ENCODE measurements around the gene NOX5.

The NOX5 gene

GRCh38 chr15:68997930-68998777 lies 16.3 kb upstream of the NOX5 start:
- Mint-ChIP-seq H3K36me3 (no peaks in the 10 kb centered on the region), H3K4me3 (no peak overlapping the region), H3K27ac (no peak overlapping the region), H3K4me1 (peaks cover 2% of the 10 kb centered on the region), H3K9me3 (peaks cover 1% of the 10 kb centered on the region), H3K27me3 (peaks cover 9% of the 10 kb centered on the region)
- DNase-seq (ENCODE audit: low spot score in 2 of 2) (no peak), ATAC-seq (ENCODE audit: low read depth) (no peak)

GRCh38 chr15:68999091-68999490 lies 15.4 kb upstream of the NOX5 start:
- Mint-ChIP-seq H3K9me3 (peaks cover 1% of the 10 kb centered on the region), H3K4me3 (no peak overlapping the region), H3K4me1 (peaks cover 2% of the 10 kb centered on the region), H3K36me3 (no peaks in the 10 kb centered on the region), H3K27ac (no peak overlapping the region), H3K27me3 (peaks cover 9% of the 10 kb centered on the region)
- ATAC-seq (ENCODE audit: low read depth) (no peak), DNase-seq (ENCODE audit: low spot score in 2 of 2) (no peak)

GRCh38 chr15:69000091-69000490 lies 14.4 kb upstream of the NOX5 start:
- no peak overlapping the region for H3K27ac Mint-ChIP-seq
- no peaks in the 10 kb centered on the region for H3K36me3 Mint-ChIP-seq
- peaks cover 2% of the 10 kb centered on the region for H3K9me3 Mint-ChIP-seq
- peaks cover 9% of the 10 kb centered on the region for H3K27me3 Mint-ChIP-seq
- no peak for DNase-seq (ENCODE audit: low spot score in 2 of 2)
- H3K4me3 Mint-ChIP-seq = no peak overlapping the region
- no peak for ATAC-seq (ENCODE audit: low read depth)
- H3K4me1 Mint-ChIP-seq = peaks cover 2% of the 10 kb centered on the region

- Mint-ChIP-seq H3K9me3 (peaks cover 6% of the 10 kb centered on the region), H3K27ac (no peak overlapping the region), H3K27me3 (peaks cover 9% of the 10 kb centered on the region), H3K4me3 (no peak overlapping the region), H3K4me1 (peaks cover 2% of the 10 kb centered on the region), H3K36me3 (no peaks in the 10 kb centered on the region)
- ATAC-seq (ENCODE audit: low read depth) (no peak), DNase-seq (ENCODE audit: low spot score in 2 of 2) (no peak)
Measured at GRCh38 chr15:69000725-69001503, 13.6 kb upstream of the NOX5 start.

GRCh38 chr15:69002783-69003182 lies 11.7 kb upstream of the NOX5 start:
- Mint-ChIP-seq H3K4me1 (peaks cover 2% of the 10 kb centered on the region), H3K27me3 (peaks cover 4% of the 10 kb centered on the region), H3K27ac (no peak overlapping the region), H3K4me3 (no peak overlapping the region), H3K9me3 (peaks cover 8% of the 10 kb centered on the region), H3K36me3 (no peaks in the 10 kb centered on the region)
- ATAC-seq (ENCODE audit: low read depth) = no peak
- no peak for DNase-seq (ENCODE audit: low spot score in 2 of 2)

- ATAC-seq (ENCODE audit: low read depth) = no peak
- peaks cover 9% of the 10 kb centered on the region for H3K9me3 Mint-ChIP-seq
- peaks cover 4% of the 10 kb centered on the region for H3K27me3 Mint-ChIP-seq
- no peak overlapping the region for H3K27ac Mint-ChIP-seq
- no peak overlapping the region for H3K4me3 Mint-ChIP-seq
- no peak for DNase-seq (ENCODE audit: low spot score in 2 of 2)
- no peaks in the 10 kb centered on the region for H3K4me1 Mint-ChIP-seq
- no peaks in the 10 kb centered on the region for H3K36me3 Mint-ChIP-seq
Measured at GRCh38 chr15:69004011-69004410, 10.5 kb upstream of the NOX5 start.

GRCh38 chr15:69008056-69008455 lies 6.4 kb upstream of the NOX5 start:
- Mint-ChIP-seq H3K9me3 (peaks cover 20% of the 10 kb centered on the region), H3K27ac (no peak overlapping the region), H3K36me3 (peaks cover 6% of the 10 kb centered on the region), H3K27me3 (peaks cover 6% of the 10 kb centered on the region), H3K4me1 (no peaks in the 10 kb centered on the region), H3K4me3 (no peak overlapping the region)
- ATAC-seq (ENCODE audit: low read depth) (no peak), DNase-seq (ENCODE audit: low spot score in 2 of 2) (no peak)

- Mint-ChIP-seq H3K4me1 (no peaks in the 10 kb centered on the region), H3K27ac (no peak overlapping the region), H3K36me3 (peaks cover 6% of the 10 kb centered on the region), H3K4me3 (no peak overlapping the region), H3K9me3 (peaks cover 19% of the 10 kb centered on the region), H3K27me3 (peaks cover 6% of the 10 kb centered on the region)
- no peak for DNase-seq (ENCODE audit: low spot score in 2 of 2)
- ATAC-seq (ENCODE audit: low read depth) = no peak
Measured at GRCh38 chr15:69009341-69009740, 5.2 kb upstream of the NOX5 start.

- DNase-seq (ENCODE audit: low spot score in 2 of 2) (no peak), ATAC-seq (ENCODE audit: low read depth) (no peak)
- H3K27ac Mint-ChIP-seq = no peak overlapping the region
- no peak overlapping the region for H3K4me3 Mint-ChIP-seq
- peaks cover 15% of the 10 kb centered on the region for H3K9me3 Mint-ChIP-seq
- peaks cover 6% of the 10 kb centered on the region for H3K36me3 Mint-ChIP-seq
- no peaks in the 10 kb centered on the region for H3K4me1 Mint-ChIP-seq
- peaks cover 14% of the 10 kb centered on the region for H3K27me3 Mint-ChIP-seq
Measured at GRCh38 chr15:69011641-69012040, 2.9 kb upstream of the NOX5 start.

- Mint-ChIP-seq H3K27ac (no peak overlapping the region), H3K27me3 (peaks cover 14% of the 10 kb centered on the region), H3K4me1 (no peaks in the 10 kb centered on the region), H3K4me3 (no peak overlapping the region), H3K36me3 (peaks cover 6% of the 10 kb centered on the region), H3K9me3 (peaks cover 12% of the 10 kb centered on the region)
- DNase-seq (ENCODE audit: low spot score in 2 of 2) (no peak), ATAC-seq (ENCODE audit: low read depth) (no peak)
Measured at GRCh38 chr15:69012761-69013364, 1.6 kb upstream of the NOX5 start.

GRCh38 chr15:69013726-69014406 lies 629 bp upstream of the NOX5 start:
- H3K4me1 Mint-ChIP-seq = no peaks in the 10 kb centered on the region
- no peak overlapping the region for H3K27ac Mint-ChIP-seq
- peaks cover 14% of the 10 kb centered on the region for H3K27me3 Mint-ChIP-seq
- DNase-seq (ENCODE audit: low spot score in 2 of 2) (no peak), ATAC-seq (ENCODE audit: low read depth) (no peak)
- peaks cover 12% of the 10 kb centered on the region for H3K9me3 Mint-ChIP-seq
- no peak overlapping the region for H3K4me3 Mint-ChIP-seq
- H3K36me3 Mint-ChIP-seq = peaks cover 6% of the 10 kb centered on the region

- Mint-ChIP-seq H3K27ac (no peak overlapping the region), H3K9me3 (peaks cover 4% of the 10 kb centered on the region), H3K36me3 (peaks cover 4% of the 10 kb centered on the region), H3K27me3 (peaks cover 14% of the 10 kb centered on the region), H3K4me1 (no peaks in the 10 kb centered on the region), H3K4me3 (no peak overlapping the region)
- DNase-seq (ENCODE audit: low spot score in 2 of 2) (no peak), ATAC-seq (ENCODE audit: low read depth) (no peak)
Measured at GRCh38 chr15:69015591-69015990, 1.1 kb downstream of the NOX5 start.

- ATAC-seq (ENCODE audit: low read depth) (no peak), DNase-seq (ENCODE audit: low spot score in 2 of 2) (no peak)
- Mint-ChIP-seq H3K4me3 (no peak overlapping the region), H3K36me3 (peaks cover 4% of the 10 kb centered on the region), H3K27me3 (peaks cover 14% of the 10 kb centered on the region), H3K27ac (no peak overlapping the region), H3K4me1 (no peaks in the 10 kb centered on the region), H3K9me3 (peaks cover 4% of the 10 kb centered on the region)
Measured at GRCh38 chr15:69016021-69016595, 1.6 kb downstream of the NOX5 start.
